Lung microvascular endothelial cell (primary cell): ENCODE measurements around the gene CACNA2D4. TPM values are rescaled to one million over a fixed set of nuclear protein-coding genes. Genes with fewer than 3 reads are reported as not detected.

Experiments used
- DNase-seq, 2 donors: peaks; one replicate each; pipeline versions ENCODE4 v3.0.0 to v3.0.0-alpha.2; 2010; ENCODE audit warnings: low read depth in 2 of 2
- total RNA-seq: library from RNA; depleted of rRNA; stranded (reverse); fragments of >200 nt; gene quantifications from 2 replicates; pipeline ENCODE4 v1.2.1, GENCODE V29; 2014

CACNA2D4 gene
- total RNA-seq, 1 donor from 2014 or later, result not detected

- DNase-seq, result no peak
Observed at GRCh38 chr12:1917172-1918070, 1.0 kb downstream of the CACNA2D4 start.

- DNase-seq, result peak in 1 of 2 donors; percentile 54
Observed at GRCh38 chr12:1916371-1917171, 1.9 kb downstream of the CACNA2D4 start.

GRCh38 chr12:1915082-1915968 is 3.1 kb downstream of the CACNA2D4 start:
- DNase-seq, result no peak

GRCh38 chr12:1914114-1914911 is 4.1 kb downstream of the CACNA2D4 start:
- no peak for DNase-seq

- DNase-seq, result no peak
Observed at GRCh38 chr12:1913377-1914113, 4.9 kb downstream of the CACNA2D4 start.

- peak in 1 of 2 donors; percentile 50 for DNase-seq
Observed at GRCh38 chr12:1912580-1913376, 5.7 kb downstream of the CACNA2D4 start.

- DNase-seq, result no peak
Observed at GRCh38 chr12:1911598-1912575, 6.6 kb downstream of the CACNA2D4 start.

GRCh38 chr12:1910468-1910867 is 8.0 kb downstream of the CACNA2D4 start:
- DNase-seq, result no peak

- no peak for DNase-seq
Observed at GRCh38 chr12:1908758-1909157, 9.7 kb downstream of the CACNA2D4 start.

GRCh38 chr12:1907652-1908611 is 10.5 kb downstream of the CACNA2D4 start:
- DNase-seq, result peak in 1 of 2 donors; percentile 20

- DNase-seq, result no peak
Observed at GRCh38 chr12:1906579-1906978, 11.9 kb downstream of the CACNA2D4 start.

GRCh38 chr12:1904875-1905274 is 13.6 kb downstream of the CACNA2D4 start:
- DNase-seq, result no peak

GRCh38 chr12:1896964-1897363 is 21.5 kb downstream of the CACNA2D4 start:
- DNase-seq, result no peak

GRCh38 chr12:1890810-1891209 is 27.6 kb downstream of the CACNA2D4 start:
- no peak for DNase-seq

- DNase-seq, result no peak
Observed at GRCh38 chr12:1890119-1890703, 28.2 kb downstream of the CACNA2D4 start.

- DNase-seq, result no peak
Observed at GRCh38 chr12:1888923-1889322, 29.5 kb downstream of the CACNA2D4 start.
